ENCODE results near the gene PRPF8. TPM values are rescaled to one million over a fixed set of nuclear protein-coding genes. Genes with fewer than 3 reads are reported as not detected.

PRPF8 gene
- total and polyA plus RNA-seq, 2 of the 13 experiments (the other 11 are each of a cell fraction or from before 2014, with no cell fraction given): 112 to 179 TPM

- TF ChIP-seq SOX13 (IDR thresholded peaks at IDR 0.05) (no peak), SOX13 (CRISPR knock-in tag; conservative IDR thresholded peaks at IDR 0.05 in 1 of 2, IDR thresholded peaks at IDR 0.05 in 1 of 2) (peak in 1 of 2 experiments; percentile 50; a peak in 1 of 4 replicates), NR0B2 (CRISPR knock-in tag; IDR thresholded peaks at IDR 0.05) (peak; percentile 82; the same call in 1 of the 2 replicates), REST (IDR thresholded peaks at IDR 0.05; ENCODE audit: borderline replicate concordance in 1 of 2, low read depth in 1 of 2, low read length in 2 of 2) (peak in 1 of 2 experiments; percentile 36; a peak in 1 of 4 replicates), ERF (CRISPR knock-in tag; IDR thresholded peaks at IDR 0.05) (no peak), CBFB (CRISPR knock-in tag; IDR thresholded peaks at IDR 0.05) (peak; percentile 56; the same call in 1 of the 2 replicates), ZNF3 (CRISPR knock-in tag; IDR thresholded peaks at IDR 0.05) (no peak), ZSCAN31 (CRISPR knock-in tag; IDR thresholded peaks at IDR 0.05; ENCODE audit: low read depth) (no peak)
- TF ChIP-seq, protein P1, sequence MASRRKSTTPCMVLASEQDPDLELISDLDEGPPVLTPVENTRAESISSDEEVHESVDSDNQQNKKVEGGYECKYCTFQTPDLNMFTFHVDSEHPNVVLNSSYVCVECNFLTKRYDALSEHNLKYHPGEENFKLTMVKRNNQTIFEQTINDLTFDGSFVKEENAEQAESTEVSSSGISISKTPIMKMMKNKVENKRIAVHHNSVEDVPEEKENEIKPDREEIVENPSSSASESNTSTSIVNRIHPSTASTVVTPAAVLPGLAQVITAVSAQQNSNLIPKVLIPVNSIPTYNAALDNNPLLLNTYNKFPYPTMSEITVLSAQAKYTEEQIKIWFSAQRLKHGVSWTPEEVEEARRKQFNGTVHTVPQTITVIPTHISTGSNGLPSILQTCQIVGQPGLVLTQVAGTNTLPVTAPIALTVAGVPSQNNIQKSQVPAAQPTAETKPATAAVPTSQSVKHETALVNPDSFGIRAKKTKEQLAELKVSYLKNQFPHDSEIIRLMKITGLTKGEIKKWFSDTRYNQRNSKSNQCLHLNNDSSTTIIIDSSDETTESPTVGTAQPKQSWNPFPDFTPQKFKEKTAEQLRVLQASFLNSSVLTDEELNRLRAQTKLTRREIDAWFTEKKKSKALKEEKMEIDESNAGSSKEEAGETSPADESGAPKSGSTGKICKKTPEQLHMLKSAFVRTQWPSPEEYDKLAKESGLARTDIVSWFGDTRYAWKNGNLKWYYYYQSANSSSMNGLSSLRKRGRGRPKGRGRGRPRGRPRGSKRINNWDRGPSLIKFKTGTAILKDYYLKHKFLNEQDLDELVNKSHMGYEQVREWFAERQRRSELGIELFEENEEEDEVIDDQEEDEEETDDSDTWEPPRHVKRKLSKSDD (CRISPR knock-in tag; IDR thresholded peaks at IDR 0.05; ENCODE audit: low read depth): no peak
- TF ChIP-seq, protein P2, sequence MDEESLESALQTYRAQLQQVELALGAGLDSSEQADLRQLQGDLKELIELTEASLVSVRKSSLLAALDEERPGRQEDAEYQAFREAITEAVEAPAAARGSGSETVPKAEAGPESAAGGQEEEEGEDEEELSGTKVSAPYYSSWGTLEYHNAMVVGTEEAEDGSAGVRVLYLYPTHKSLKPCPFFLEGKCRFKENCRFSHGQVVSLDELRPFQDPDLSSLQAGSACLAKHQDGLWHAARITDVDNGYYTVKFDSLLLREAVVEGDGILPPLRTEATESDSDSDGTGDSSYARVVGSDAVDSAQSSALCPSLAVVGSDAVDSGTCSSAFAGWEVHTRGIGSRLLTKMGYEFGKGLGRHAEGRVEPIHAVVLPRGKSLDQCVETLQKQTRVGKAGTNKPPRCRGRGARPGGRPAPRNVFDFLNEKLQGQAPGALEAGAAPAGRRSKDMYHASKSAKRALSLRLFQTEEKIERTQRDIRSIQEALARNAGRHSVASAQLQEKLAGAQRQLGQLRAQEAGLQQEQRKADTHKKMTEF (CRISPR knock-in tag; IDR thresholded peaks at IDR 0.05): peak; percentile 74; the same call in 1 of the 2 replicates
- TF ChIP-seq, protein P3, sequence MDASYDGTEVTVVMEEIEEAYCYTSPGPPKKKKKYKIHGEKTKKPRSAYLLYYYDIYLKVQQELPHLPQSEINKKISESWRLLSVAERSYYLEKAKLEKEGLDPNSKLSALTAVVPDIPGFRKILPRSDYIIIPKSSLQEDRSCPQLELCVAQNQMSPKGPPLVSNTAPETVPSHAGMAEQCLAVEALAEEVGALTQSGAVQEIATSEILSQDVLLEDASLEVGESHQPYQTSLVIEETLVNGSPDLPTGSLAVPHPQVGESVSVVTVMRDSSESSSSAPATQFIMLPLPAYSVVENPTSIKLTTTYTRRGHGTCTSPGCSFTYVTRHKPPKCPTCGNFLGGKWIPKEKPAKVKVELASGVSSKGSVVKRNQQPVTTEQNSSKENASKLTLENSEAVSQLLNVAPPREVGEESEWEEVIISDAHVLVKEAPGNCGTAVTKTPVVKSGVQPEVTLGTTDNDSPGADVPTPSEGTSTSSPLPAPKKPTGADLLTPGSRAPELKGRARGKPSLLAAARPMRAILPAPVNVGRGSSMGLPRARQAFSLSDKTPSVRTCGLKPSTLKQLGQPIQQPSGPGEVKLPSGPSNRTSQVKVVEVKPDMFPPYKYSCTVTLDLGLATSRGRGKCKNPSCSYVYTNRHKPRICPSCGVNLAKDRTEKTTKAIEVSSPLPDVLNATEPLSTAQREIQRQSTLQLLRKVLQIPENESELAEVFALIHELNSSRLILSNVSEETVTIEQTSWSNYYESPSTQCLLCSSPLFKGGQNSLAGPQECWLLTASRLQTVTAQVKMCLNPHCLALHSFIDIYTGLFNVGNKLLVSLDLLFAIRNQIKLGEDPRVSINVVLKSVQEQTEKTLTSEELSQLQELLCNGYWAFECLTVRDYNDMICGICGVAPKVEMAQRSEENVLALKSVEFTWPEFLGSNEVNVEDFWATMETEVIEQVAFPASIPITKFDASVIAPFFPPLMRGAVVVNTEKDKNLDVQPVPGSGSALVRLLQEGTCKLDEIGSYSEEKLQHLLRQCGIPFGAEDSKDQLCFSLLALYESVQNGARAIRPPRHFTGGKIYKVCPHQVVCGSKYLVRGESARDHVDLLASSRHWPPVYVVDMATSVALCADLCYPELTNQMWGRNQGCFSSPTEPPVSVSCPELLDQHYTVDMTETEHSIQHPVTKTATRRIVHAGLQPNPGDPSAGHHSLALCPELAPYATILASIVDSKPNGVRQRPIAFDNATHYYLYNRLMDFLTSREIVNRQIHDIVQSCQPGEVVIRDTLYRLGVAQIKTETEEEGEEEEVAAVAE (CRISPR knock-in tag; IDR thresholded peaks at IDR 0.05; ENCODE audit: borderline replicate concordance): peak; percentile 68
Measured at GRCh38 chr17:1714427-1714979, 29.8 kb upstream of the PRPF8 start (continued).
